Sigmoid colon (tissue), 4 donors: Measurements from ENCODE around the gene ATG9B.

Source experiments
- CTCF ChIP-seq, 4 experiments: fragments of 450-650 bp in 3 of 4; fragments of 200-600 bp in 1 of 4; IDR thresholded peaks; one replicate each; pipeline ENCODE4 v1.5.1; 2016 to 2019; ENCODE audit warnings: antibody characterized with exemption in 4 of 4, mild to moderate bottlenecking in 3 of 4, moderate library complexity in 2 of 4
- EP300 ChIP-seq, 4 donors: sonication (generic); formaldehyde crosslinking; IDR thresholded peaks; one replicate each; pipeline ENCODE4 v1.6.1; 2017; ENCODE audit warnings: antibody characterized with exemption in 4 of 4
- POLR2A ChIP-seq, 2 donors: fragments of 450-650 bp; IDR thresholded peaks; one replicate each; pipeline ENCODE4 v1.6.1; 2016; ENCODE audit warnings: antibody characterized with exemption in 2 of 2, mild to moderate bottlenecking in 2 of 2, moderate library complexity in 2 of 2

- TF ChIP-seq CTCF (IDR thresholded peaks at IDR 0.05) (no peak), EP300 (IDR thresholded peaks at IDR 0.05) (no peak), POLR2A (IDR thresholded peaks at IDR 0.05) (no peak)
Observed at GRCh38 chr7:151007469-151007898, 16.8 kb downstream of the ATG9B start.
